Adrenal gland (tissue), 12 donors: ENCODE results near the gene CCDC148. TPM values are rescaled to one million over a fixed set of nuclear protein-coding genes. Genes with fewer than 3 reads are reported as not detected.

Experiments
- DNase-seq, 7 donors: peaks; one replicate each; pipeline ENCODE4 v3.0.0-alpha.2; 2019 to 2020
- H3K27ac ChIP-seq, 5 donors: fragments of 200-600 bp; sonication (generic) in 4 of 5; 1 replicate in 3 of 5; 2 replicates in 2 of 5; pipeline versions ENCODE4 v1.5.1 to v1.8.0; 2016 to 2020; ENCODE audit warnings: mild to moderate bottlenecking in 1 of 5
- H3K27me3 ChIP-seq: fragments of 200-600 bp; 2 replicates; pipeline ENCODE4 v1.8.0; 2021
- H3K36me3 ChIP-seq, 2 donors: fragments of 200-600 bp; replicated peaks in 1 of 2; 1 replicate in 1 of 2; 2 replicates in 1 of 2; pipeline versions ENCODE4 v1.5.1 to v1.8.0; 2018 to 2022
- H3K4me1 ChIP-seq, 2 donors: fragments of 200-600 bp; replicated peaks in 1 of 2; 1 replicate in 1 of 2; 2 replicates in 1 of 2; pipeline versions ENCODE4 v1.5.1 to v1.8.0; 2018 to 2021
- H3K4me3 ChIP-seq, 4 donors: fragments of 200-600 bp; sonication (generic) in 3 of 4; one replicate each; pipeline ENCODE4 v1.5.1; 2016 to 2018
- H3K9me3 ChIP-seq, 3 donors: fragments of 200-600 bp; sonication (generic) in 1 of 3; replicated peaks in 1 of 3; 1 replicate in 2 of 3; 2 replicates in 1 of 3; pipeline versions ENCODE4 v1.5.1 to v1.8.0; 2016 to 2021
- CTCF ChIP-seq, 6 experiments: fragments of 450-650 bp in 4 of 6; fragments of 200-600 bp in 2 of 6; sonication (generic) in 1 of 6; IDR thresholded peaks; 1 replicate in 5 of 6; 2 replicates in 1 of 6; pipeline versions ENCODE4 v1.5.1 to v1.8.0; 2016 to 2021; ENCODE audit warnings: antibody characterized with exemption in 6 of 6, mild to moderate bottlenecking in 2 of 6, moderate library complexity in 1 of 6
- POLR2A ChIP-seq, 2 donors: fragments of 450-650 bp; IDR thresholded peaks; one replicate each; pipeline ENCODE4 v1.6.1; 2017; ENCODE audit warnings: antibody characterized with exemption in 2 of 2, mild to moderate bottlenecking in 2 of 2, moderate library complexity in 1 of 2
- WGBS, 4 donors: extraction: QIAGEN DNeasy Blood & Tissue Kit in 2 of 4; methylation state at CpG; one replicate each; pipeline versions ENCODE4 v1.1.5 to v1.1.7; 2013 to 2017; 5-methylcytosine and 5-hydroxymethylcytosine counted together
- intact Hi-C, 2 donors: fragments of 100-400 bp; cut with DNase I; formaldehyde crosslinking; loops; one replicate each; pipeline versions ENCODE4 v1.14.1 to v1.15.0; 2022 to 2023
- polyA plus RNA-seq, 3 donors: library from polyadenylated mRNA; stranded (reverse); fragments of 200-250 nt in 2 of 3; fragments of 350-450 nt in 1 of 3; fragmentation: Illumina TruSeq in 1 of 3; extraction: RNeasy Lipid Tissue Mini Kit (QIAGEN cat#74804) in 1 of 3; gene quantifications; one replicate each; pipeline ENCODE4 v1.2.3, GENCODE V29; 2013 to 2014
- total RNA-seq, 9 donors: library from RNA; depleted of rRNA in 4 of 9; stranded (reverse); fragments of >200 nt in 4 of 9; fragments of 120-200 nt in 1 of 9; fragmentation: NEBNext Ultra II Directional in 1 of 9; extraction: Animal tissue kit (Norgen Biotek cat#: 25700) in 1 of 9; gene quantifications; one replicate each; pipeline versions ENCODE4 v1.1.0 to v1.2.4, GENCODE V29; 2013 to 2023
- donor health status: healthy with polysubstance abuse.
- donor health status: Bipolar disorder and iron deficiency.
- donor health status: DM: yes; HTN: yes; CAD: no.
- donor health status: DM: no; HTN: no; CAD: no.
- donor health status: DM: no; HTN: no; CAD: no.
- donor health status: DM: yes; HTN: yes; CAD: no.

Gene CCDC148
- total and polyA plus RNA-seq, 12 donors: 0.24 to 1.6 (median 0.56) TPM; not detected in 2

GRCh38 chr2:158214431-158214830 is 242.1 kb downstream of the CCDC148 start:
- Histone ChIP-seq H3K27ac (no peak overlapping the region), H3K4me1 (peaks cover 0 to 10% of the 10 kb centered on the region in 2 donors), H3K27me3 (no peaks in the 10 kb centered on the region), H3K36me3 (no peaks in the 10 kb centered on the region), H3K4me3 (no peak overlapping the region), H3K9me3 (no peaks in the 10 kb centered on the region)
- WGBS, 4 donors: 29 to 43% (median 39%) methylated on average over 2 of the region's 2 CpGs
- intact Hi-C loops: no loop called here
- DNase-seq: peak in 4 of 7 donors; percentile 15 to 59 (median 34)
- TF ChIP-seq POLR2A (IDR thresholded peaks at IDR 0.05): no peak
- TF ChIP-seq CTCF (IDR thresholded peaks at IDR 0.05): no peak

GRCh38 chr2:158213773-158214172 is 242.8 kb downstream of the CCDC148 start:
- H3K27me3 ChIP-seq: no peaks in the 10 kb centered on the region
- no peaks in the 10 kb centered on the region for H3K9me3 ChIP-seq
- intact Hi-C loops: no loop called here
- H3K4me3 ChIP-seq: no peak overlapping the region
- H3K36me3 ChIP-seq: no peaks in the 10 kb centered on the region
- TF ChIP-seq POLR2A (IDR thresholded peaks at IDR 0.05) (no peak), CTCF (IDR thresholded peaks at IDR 0.05) (no peak)
- H3K27ac ChIP-seq: no peak overlapping the region
- WGBS, 4 donors: 51 to 62% (median 54%) methylated on average over 2 of the region's 2 CpGs
- peaks cover 0 to 10% of the 10 kb centered on the region in 2 donors for H3K4me1 ChIP-seq
- no peak for DNase-seq

- 77 to 95% (median 82%) methylated on average over 2 of the region's 2 CpGs for WGBS, 4 donors
- H3K4me3 ChIP-seq: no peak overlapping the region
- no peak overlapping the region for H3K27ac ChIP-seq
- H3K9me3 ChIP-seq: no peaks in the 10 kb centered on the region
- no peaks in the 10 kb centered on the region for H3K27me3 ChIP-seq
- no peak for TF ChIP-seq CTCF (IDR thresholded peaks at IDR 0.05)
- TF ChIP-seq POLR2A (IDR thresholded peaks at IDR 0.05): no peak
- no peak for DNase-seq
- peaks cover 0 to 10% of the 10 kb centered on the region in 2 donors for H3K4me1 ChIP-seq
- intact Hi-C loops: no loop called here
- H3K36me3 ChIP-seq: no peaks in the 10 kb centered on the region
Observed at GRCh38 chr2:158212301-158212700, 244.3 kb downstream of the CCDC148 start.

- no peak for DNase-seq
- no peak for TF ChIP-seq POLR2A (IDR thresholded peaks at IDR 0.05)
- TF ChIP-seq CTCF (IDR thresholded peaks at IDR 0.05): no peak
- Histone ChIP-seq H3K27me3 (no peaks in the 10 kb centered on the region), H3K4me1 (peaks cover 0 to 10% of the 10 kb centered on the region in 2 donors), H3K4me3 (no peak overlapping the region), H3K36me3 (no peaks in the 10 kb centered on the region), H3K27ac (no peak overlapping the region), H3K9me3 (no peaks in the 10 kb centered on the region)
- WGBS, 4 donors: 79 to 85% (median 80%) methylated on average over 2 of the region's 2 CpGs
- intact Hi-C loops: no loop called here
Observed at GRCh38 chr2:158211502-158211901, 245.1 kb downstream of the CCDC148 start.
